OCI-LY7 (cell line): ENCODE measurements around the gene NFIA. TPM values are rescaled to one million over a fixed set of nuclear protein-coding genes. Genes with fewer than 3 reads are reported as not detected.

Experiments used
- BruUV-seq: library from RNA; stranded (reverse); fragments of 400-500 nt; replicated peaks from 2 replicates; lab custom pipeline; 2021; lab: Mats Ljungman, UMichigan
- CTCF ChIA-PET: fragments of 300-600 bp; sonication (Branson Sonifier 250); formaldehyde crosslinking; loops from one replicate; lab custom pipeline; 2022; ENCODE audit warnings: antibody characterized with exemption; ENCODE audit not compliant: unreplicated experiment; lab: Charles Lee
- POLR2A ChIA-PET: fragments of 300-600 bp; sonication (Branson Sonifier 250); formaldehyde crosslinking; loops from one replicate; lab custom pipeline; 2022; ENCODE audit warnings: antibody characterized with exemption; lab: Charles Lee
- DNase-seq: peaks from one replicate; pipeline ENCODE4 v3.0.0-alpha.2; 2015; ENCODE audit warnings: low spot score
- H2AFZ ChIP-seq: fragments of 200-600 bp; sonication (generic), shearing (Covaris generic); 2 replicates; pipeline ENCODE4 v1.6.1; 2014; ENCODE audit warnings: mild to moderate bottlenecking, antibody characterized with exemption, low read length, moderate library complexity
- H3K27ac ChIP-seq: fragments of 200-600 bp; sonication (generic); 2 replicates; pipeline ENCODE4 v1.5.1; 2014; ENCODE audit warnings: mixed run types, low read depth, mild to moderate bottlenecking, moderate library complexity, low read length, inconsistent platforms; ENCODE audit not compliant: poor library complexity, severe bottlenecking
- H3K36me3 ChIP-seq: fragments of 200-600 bp; sonication (generic); 2 replicates; pipeline ENCODE4 v1.6.1; 2014; ENCODE audit warnings: mild to moderate bottlenecking, antibody characterized with exemption, low read length, moderate library complexity, mixed read lengths; ENCODE audit not compliant: insufficient read depth
- H3K4me1 ChIP-seq: fragments of 200-600 bp; sonication (generic); 2 replicates; pipeline ENCODE4 v1.5.1; 2014; ENCODE audit warnings: mild to moderate bottlenecking, low read length; ENCODE audit not compliant: insufficient read depth, poor library complexity, severe bottlenecking
- H3K4me2 ChIP-seq: fragments of 200-600 bp; sonication (generic); 2 replicates; pipeline ENCODE4 v1.6.1; 2014; ENCODE audit warnings: mild to moderate bottlenecking, low read length
- H3K4me3 ChIP-seq: fragments of 200-600 bp; sonication (generic); 2 replicates; pipeline ENCODE4 v1.5.1; 2014; ENCODE audit warnings: mild to moderate bottlenecking, low read depth, low read length; ENCODE audit not compliant: poor library complexity, severe bottlenecking
- H3K79me2 ChIP-seq: fragments of 200-600 bp; sonication (generic); 2 replicates; pipeline ENCODE4 v1.6.1; 2016; ENCODE audit warnings: low read depth, mild to moderate bottlenecking, low read length, moderate library complexity, mixed read lengths; ENCODE audit not compliant: insufficient read depth
- H3K9me2 ChIP-seq: fragments of 200-600 bp; sonication (generic); 2 replicates; pipeline ENCODE4 v1.6.1; 2016; ENCODE audit warnings: mild to moderate bottlenecking, low read length, mixed read lengths; ENCODE audit not compliant: insufficient read depth
- H3K9me3 ChIP-seq: fragments of 200-600 bp; sonication (generic); 2 replicates; pipeline ENCODE4 v1.6.1; 2014; ENCODE audit warnings: mild to moderate bottlenecking, mixed run types, low read length, mixed read lengths
- H4K20me1 ChIP-seq: fragments of 200-600 bp; sonication (generic); 2 replicates; pipeline ENCODE4 v1.6.1; 2014; ENCODE audit warnings: mild to moderate bottlenecking, antibody characterized with exemption, low read length, moderate library complexity, mixed read lengths; ENCODE audit not compliant: insufficient read depth
- CTCF ChIP-seq: fragments of 200-600 bp; sonication (generic); conservative IDR thresholded peaks from 2 replicates; pipeline ENCODE4 v1.5.1; 2014; ENCODE audit warnings: mild to moderate bottlenecking, antibody characterized with exemption, low read length, moderate library complexity, mixed read lengths
- EZH2phosphoT487 ChIP-seq: fragments of 200-600 bp; sonication (generic); IDR thresholded peaks from 2 replicates; pipeline ENCODE4 v1.6.1; 2018; ENCODE audit warnings: low read depth, borderline replicate concordance, mild to moderate bottlenecking, mixed run types, antibody characterized with exemption, low read length, moderate library complexity, mixed read lengths
- intact Hi-C: fragments of 100-400 bp; cut with micrococcal nuclease; formaldehyde crosslinking; loops from one replicate; pipeline ENCODE4 v1.10.0; 2022; ENCODE audit not compliant: unreplicated experiment
- total RNA-seq, 2 experiments: library from RNA; depleted of rRNA in 1 of 2; stranded (reverse); fragments of >200 nt in 1 of 2; shearing (Covaris generic) in 1 of 2; gene quantifications; 2 replicates each; pipeline ENCODE4 v1.2.3, GENCODE V29; 2014 to 2022

Gene NFIA
- total RNA-seq, 2 experiments from 2014 or later: 2.8 to 18.8 TPM

- Histone ChIP-seq H3K9me3 (no peaks in the 10 kb centered on the region), H3K27ac (no peak overlapping the region), H3K79me2 (no peaks in the 10 kb centered on the region), H2AFZ (no peak overlapping the region), H4K20me1 (no peaks in the 10 kb centered on the region), H3K36me3 (no peaks in the 10 kb centered on the region), H3K4me2 (no peak overlapping the region), H3K4me1 (no peaks in the 10 kb centered on the region), H3K9me2 (no peaks in the 10 kb centered on the region), H3K4me3 (no peak overlapping the region)
- intact Hi-C loops: no loop called here
- no peak for DNase-seq
- POLR2A ChIA-PET: interaction anchor here (0.5 kb wide), 1 partner anchor 34 kb away, joined by 3 read pairs; no protein-coding TSS in a partner anchor
- TF ChIP-seq CTCF: no peak
- TF ChIP-seq EZH2phosphoT487: no peak
- no TSS peak for BruUV-seq
- CTCF ChIA-PET: no interaction called here
Measured at GRCh38 chr1:61318319-61319125, 236.2 kb downstream of the NFIA start.

- Histone ChIP-seq H3K36me3 (no peaks in the 10 kb centered on the region), H3K4me3 (no peak overlapping the region), H3K27ac (no peak overlapping the region), H3K4me1 (no peaks in the 10 kb centered on the region), H3K4me2 (no peak overlapping the region), H2AFZ (no peak overlapping the region), H3K9me3 (no peaks in the 10 kb centered on the region), H3K9me2 (no peaks in the 10 kb centered on the region), H4K20me1 (no peaks in the 10 kb centered on the region), H3K79me2 (no peaks in the 10 kb centered on the region)
- ChIA-PET POLR2A (no interaction called here), CTCF (no interaction called here)
- TF ChIP-seq EZH2phosphoT487 (no peak), CTCF (no peak)
- no peak for DNase-seq
- no TSS peak for BruUV-seq
- intact Hi-C loops: no loop called here
Measured at GRCh38 chr1:61320575-61320974, 238.2 kb downstream of the NFIA start.
